ENCODE results near the gene ULBP1.
"Not testable (repeated sequence)": the region's sequence is repeated elsewhere in the genome, so short reads cannot be mapped to it uniquely, and the experiment has no call there.

The ULBP1 gene

DNA sequence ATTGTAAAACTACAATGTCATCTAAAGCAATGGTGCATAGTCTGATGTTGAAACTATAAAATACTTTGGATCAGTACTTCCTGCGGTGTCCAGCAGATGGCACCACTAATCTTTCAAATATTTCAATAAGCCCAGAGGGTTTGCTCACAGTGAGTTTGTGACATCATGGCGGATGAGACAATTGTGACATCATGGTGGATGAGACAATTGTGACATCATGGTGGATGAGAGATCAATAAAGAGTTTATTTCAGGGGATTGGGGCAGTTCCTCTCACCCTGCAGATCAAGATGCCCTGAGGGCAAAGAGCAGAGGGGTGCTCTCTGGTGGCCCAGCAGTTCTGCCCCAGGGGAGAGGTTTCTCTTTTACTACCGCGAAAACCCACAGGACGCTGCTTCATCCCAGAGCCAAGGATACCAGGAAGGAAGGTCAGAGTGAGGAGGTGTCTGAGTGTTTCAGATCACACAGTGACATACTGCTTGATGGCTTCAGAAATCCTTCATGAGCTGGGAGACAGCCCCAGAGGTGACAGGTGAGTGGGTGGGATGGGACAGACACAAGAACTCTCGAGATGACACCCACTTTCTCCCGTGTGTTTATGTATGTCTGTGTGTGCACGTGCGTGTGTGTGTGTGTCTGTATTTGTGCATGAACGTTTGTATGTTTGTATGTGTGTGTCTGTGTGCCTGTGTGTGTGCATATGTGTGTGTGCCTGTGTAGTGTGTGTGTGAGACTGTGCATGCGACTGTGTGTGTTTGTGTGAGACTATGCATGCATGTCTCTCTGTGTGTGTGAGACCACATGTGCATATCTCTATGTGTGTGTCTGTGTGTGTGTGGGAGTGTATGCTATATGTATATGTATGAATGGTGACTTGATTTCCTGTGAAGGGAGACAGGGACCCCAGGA is 29.2 kb upstream of the ULBP1 start:
- DNase-seq: peak; percentile 73

DNA sequence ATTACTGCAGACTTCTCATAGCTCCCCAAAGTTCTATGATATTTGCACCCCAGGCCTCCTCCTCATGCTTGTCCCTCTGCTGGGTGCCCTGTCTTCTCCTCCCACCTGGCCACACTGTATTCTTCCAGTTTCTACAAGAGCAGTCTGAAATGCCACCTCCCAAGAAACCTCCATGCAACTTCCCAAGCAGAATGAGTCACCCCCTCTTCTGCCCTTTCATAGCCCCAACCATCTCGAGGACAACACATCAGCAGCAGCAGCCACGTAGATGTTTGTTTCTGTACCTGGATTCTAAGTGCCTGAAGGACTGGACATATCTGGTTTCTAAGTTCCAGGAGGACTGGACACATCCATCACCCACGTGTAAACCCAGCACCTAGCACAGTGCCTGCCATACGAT is 28.5 kb upstream of the ULBP1 start:
- no peak for DNase-seq

DNA sequence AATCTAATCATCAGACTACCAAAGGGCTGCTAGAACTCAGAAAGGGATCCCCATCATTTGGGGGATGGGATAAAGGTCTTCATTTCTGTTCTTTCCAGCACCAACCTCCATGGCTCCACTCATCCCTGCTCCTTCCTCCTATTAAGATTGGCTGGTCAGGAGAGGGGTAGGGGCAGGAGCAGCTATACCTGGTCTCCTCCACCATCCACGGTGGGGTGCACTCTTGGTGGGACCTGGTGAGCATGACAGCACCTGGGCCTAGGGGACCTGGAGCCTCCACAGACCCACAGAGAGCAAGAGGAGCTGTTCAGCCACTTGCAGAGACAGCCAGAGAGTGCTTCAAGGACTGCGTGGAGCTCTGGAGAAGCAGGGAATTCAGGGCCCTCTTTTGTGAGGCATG is 28.1 kb upstream of the ULBP1 start:
- DNase-seq: no peak

DNA sequence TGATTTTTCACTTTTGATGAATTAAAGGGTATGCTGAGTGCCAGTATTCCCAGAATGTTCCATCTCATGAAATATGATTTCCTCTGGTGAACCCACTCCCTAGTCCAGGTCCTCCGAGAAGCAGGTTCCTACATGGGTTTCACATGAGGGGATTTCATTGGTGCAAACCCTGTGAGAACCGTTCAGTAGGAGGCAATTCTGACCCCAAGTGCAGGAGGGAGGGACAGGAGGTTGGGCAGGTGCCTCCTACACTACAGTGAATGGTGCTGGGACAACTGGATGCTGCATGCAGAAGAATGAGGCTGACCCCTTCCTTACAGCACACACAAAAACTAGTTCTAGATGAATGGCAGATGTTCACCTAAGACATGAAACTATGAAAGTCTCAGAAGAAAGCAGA is 27.0 kb upstream of the ULBP1 start:
- no peak for DNase-seq

DNA sequence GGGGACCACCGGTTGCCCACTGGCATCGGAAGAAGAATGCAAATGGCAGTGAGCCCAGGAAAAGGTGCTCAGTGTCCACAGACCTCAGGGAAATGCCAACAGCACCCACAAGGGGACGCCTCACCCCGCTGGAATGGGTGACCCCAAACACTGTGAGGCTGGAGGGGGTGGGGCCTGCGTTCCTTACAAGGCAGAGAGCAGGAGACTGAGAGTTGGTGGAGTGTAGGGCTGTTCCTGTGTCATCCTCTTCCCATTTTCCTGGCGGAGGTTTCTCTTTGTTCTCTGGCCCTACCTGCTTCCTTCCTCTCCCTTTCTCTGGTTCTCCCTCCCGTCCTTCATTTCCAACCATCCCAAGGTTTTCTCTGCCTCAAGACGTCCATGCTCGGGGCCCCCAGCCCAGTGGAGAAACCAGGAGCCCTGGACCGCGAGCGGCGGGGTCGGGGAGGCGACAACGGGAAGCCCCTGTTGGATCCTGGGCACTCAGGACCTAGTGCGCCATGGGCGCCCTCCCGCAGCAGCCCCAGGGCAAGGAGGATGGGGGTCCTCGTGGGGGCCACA is 25.7 kb upstream of the ULBP1 start:
- DNase-seq: not testable (repeated sequence)

DNA sequence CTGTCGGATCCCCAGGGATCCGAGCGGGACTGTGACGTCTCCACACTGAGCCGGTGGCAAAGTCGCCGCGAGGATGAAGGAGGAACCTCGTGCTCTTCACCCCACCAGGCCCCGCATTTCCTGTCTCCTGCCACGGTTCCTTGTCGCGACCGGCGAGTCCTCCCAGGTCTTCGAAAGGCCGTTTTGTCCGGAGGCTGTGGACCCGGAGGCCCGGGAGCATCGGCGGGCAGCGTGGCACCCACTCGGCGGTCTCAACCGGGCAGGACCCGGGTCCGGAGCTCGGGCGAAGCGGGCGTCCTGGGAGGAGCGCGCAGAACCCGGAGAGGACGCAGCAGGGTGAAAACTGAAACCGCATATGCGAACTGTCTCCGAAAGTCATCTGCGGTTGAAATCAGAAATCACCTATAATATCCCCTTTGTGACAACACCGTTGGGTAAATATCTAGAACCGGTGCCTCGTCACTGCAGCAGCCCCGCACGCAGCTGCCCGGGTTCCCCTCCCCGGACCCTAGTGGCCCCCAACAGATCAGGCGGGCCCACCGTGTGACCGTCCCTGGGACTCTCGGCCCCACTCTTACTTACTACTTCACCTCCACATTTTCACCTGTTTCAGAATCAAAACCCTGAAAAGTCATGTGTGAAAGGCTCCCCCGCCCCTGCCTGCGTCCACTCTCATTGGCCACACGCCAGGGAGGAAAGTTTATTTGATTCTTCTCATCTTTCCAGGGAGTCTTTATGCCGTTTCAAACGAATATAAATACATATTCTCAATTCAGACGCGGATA is 25.0 kb upstream of the ULBP1 start:
- DNase-seq: peak; percentile 55

DNA sequence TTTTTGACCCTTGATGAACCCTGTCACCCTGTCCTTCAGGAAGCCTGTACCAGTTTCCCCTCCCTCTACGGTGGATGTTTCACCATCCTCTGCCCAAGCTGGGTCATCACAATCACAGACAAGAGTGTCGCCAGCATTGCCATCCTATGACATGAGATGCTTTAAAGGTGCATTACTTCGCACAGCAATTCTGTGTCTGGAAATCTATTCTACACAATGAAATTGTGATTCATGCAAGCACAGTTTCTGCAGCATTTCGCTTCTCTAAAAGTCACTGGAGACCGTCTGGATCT is 24.4 kb upstream of the ULBP1 start:
- no peak for DNase-seq

DNA sequence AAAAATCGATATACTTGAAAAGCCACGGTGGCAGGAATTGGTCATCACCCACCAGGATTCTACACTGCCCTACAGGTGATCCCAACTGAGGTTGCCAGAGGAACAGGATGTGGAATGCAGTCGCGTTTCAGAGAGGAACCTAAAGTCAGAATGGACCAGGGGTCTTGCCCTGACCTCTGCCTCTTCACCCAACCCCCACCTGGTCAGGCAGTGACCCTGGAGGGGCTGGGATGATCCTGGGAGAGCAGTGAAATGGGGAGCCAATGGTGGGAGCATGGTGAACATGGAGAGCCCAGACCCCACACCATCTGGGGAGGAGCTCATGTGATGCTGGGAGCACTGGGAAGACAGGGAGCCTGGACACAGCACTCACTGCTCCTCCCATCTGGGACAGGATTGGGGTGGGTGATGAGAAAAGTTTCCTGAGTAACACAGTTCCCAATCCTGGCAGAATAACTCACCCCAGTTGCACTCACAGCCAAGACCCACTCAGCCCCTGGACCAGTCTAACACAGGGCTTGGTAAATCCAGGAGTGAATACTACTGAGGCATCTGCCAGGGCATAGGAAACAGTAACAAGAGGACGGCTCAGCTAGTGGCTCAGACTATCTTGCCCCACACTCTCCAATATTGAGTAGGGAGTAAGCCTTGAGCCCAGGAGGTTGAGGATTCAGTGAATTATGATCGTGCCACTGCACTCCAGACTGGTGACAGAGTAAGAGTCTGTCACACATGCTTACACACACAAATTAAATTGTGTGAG is 23.7 kb upstream of the ULBP1 start:
- no peak for DNase-seq

DNA sequence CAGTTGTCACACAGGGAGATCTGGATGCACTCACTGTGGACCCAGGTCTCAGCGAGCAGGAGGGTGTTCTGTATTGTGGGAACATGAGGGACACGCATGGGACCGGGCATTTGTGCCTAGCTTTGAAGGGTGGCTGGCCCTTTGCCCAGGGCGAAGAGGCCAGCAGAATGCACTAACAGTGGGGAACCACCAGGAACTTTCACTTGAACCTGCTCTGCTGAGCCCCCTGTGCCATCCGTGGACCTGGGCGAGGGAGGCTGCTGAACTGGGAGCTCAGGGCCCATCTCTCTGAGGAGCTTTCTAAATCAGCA is 23.1 kb upstream of the ULBP1 start:
- no peak for DNase-seq

DNA sequence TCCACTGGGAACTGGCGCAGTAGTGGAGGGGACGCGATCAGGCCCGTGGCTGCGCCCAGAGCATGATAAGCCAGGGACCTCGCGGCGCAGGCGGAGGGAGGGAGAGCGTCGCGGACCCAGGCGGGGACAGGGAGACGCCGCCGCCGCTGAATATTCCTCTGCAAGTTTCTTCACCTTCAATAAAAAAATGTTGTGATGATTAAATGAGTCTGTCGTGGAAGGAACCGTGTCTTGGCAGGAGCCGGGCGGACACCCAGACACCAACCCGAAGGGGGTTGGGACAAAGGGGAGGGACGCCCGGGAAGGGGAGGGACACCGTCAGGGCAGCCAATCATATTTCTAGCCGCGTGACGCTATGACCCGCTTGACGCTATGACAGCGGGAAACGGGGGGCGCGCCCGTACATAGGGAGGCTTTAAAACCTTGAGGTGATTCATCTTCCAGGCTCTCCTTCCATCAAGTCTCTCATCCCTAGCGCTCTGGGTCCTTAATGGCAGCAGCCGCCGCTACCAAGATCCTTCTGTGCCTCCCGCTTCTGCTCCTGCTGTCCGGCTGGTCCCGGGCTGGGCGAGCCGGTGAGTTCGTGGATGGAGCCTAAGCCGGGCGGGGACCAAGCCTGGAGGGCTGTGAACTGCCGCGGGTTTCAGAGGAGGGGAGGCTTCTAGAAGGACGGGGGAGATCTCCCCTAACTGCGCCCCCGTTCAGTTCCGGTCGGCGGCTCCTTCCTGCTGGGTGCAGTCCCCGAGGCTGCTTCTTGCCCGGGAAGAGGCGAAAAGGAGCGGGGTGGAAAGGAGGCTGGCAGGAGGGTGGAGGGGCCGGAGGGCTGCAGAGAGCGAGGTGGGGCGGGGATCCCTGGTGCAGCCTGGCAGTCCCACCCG is 21.9 kb upstream of the ULBP1 start, which contains the start of gene ULBP2:
TSS of gene ULBP2 (plus strand) at position 432 of the 878 bp plus-strand sequence. CDS start at position 491, 59 bp downstream.
- DNase-seq: peak; percentile 89

DNA sequence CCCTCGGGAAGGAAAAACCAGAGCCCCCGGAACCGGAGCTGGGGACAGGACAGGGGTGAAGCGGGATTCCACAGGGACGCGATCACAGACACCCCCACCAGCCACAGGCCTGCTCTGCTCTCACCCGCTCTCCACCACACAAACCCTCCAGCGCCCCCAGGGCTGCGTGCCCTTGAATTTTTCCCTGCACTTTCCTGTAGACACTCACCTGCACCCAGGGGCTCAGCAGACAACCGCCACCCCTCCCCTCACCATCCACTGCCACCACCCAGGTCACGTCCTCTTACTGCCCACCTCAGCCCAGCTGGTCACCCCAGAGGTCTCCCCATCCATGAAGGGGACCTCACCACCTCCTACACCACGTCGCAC is 21.3 kb upstream of the ULBP1 start:
- DNase-seq: no peak

DNA sequence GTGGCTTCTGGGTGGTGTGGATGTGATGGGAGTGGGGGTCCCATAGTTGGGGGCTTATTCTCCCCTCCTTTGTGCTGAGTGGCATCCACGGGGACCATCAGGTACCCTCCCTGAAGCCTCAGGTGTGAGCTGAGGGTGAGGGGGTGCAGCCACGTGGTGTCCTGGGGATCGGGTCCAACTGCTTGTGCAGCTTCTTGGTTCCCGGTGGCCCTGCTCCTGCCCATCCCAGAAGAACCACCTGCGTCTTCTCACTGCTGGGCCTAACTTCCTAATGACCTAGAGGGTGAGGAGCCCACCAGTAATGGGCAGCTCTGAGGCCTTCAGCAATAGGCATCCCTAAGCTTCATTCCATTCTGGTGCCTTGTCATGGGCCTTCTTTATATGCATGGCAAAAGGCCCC is 20.4 kb upstream of the ULBP1 start:
- not testable (repeated sequence) for DNase-seq

DNA sequence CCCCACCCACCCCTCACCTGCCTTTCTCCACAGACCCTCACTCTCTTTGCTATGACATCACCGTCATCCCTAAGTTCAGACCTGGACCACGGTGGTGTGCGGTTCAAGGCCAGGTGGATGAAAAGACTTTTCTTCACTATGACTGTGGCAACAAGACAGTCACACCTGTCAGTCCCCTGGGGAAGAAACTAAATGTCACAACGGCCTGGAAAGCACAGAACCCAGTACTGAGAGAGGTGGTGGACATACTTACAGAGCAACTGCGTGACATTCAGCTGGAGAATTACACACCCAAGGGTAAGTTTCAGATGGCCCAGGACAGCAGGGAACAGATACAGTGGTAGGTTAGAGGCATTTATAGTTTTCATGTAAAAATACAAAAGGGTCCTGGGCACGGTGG is 18.5 kb upstream of the ULBP1 start:
- not testable (repeated sequence) for DNase-seq

DNA sequence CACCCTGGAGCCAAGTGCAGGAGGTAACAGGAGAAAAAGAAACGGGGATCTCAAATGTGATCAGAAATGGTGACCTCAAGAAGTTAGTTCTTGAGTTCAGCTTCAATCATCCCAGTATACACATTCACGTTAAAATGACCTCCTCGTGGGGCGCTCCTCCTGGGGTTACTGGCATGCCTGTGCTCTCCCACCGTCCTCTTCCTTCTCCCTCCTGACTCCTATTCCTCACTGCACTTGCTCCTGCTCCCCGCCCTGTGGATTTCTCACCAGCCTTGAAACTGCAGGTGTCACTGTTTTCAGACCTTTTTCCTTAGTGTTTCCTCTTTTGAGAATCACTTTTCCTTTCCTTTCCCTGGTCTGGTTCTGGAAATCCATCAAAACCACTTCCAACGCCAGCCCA is 17.1 kb upstream of the ULBP1 start:
- not testable (repeated sequence) for DNase-seq

DNA sequence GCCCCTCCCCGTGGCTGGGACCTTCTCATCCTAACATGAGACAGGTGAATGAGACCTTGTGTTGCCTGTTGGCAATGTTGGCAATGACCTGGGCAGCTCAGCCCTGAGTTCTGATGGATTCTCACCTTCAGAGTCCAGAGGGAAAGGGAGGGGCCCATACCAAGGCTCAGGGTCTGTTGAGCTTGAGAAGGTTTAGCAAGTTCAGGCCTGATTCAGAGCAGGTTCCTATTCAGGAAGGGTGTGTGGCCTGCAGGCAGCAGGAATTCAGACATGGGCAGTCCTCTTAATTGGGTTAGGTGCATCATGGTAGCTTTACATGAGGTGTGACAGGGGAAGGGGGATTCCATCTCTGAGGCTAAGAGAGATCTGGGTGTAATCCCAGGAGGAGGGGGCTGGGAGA is 16.2 kb upstream of the ULBP1 start:
- DNase-seq: not testable (repeated sequence)

DNA sequence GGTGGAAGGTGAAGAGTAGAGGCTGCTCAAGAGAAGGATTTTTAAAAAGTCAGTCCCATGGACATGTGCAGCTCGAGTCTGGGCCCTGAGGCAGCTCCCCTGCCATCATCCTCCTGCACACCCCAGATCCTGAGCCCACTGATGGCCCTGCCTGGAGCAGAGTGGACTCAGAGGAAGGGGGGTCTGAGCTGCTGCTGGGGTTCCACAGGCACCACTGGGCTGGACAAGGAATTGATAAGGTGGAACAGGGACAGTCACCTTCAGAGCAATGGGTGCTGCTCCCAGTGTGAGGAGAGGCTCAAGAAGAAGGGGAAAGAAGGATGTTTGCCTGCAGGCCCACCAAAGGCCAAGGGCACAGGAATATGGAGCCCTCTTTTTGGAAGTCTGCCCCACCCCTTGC is 15.7 kb upstream of the ULBP1 start:
- DNase-seq: no peak

DNA sequence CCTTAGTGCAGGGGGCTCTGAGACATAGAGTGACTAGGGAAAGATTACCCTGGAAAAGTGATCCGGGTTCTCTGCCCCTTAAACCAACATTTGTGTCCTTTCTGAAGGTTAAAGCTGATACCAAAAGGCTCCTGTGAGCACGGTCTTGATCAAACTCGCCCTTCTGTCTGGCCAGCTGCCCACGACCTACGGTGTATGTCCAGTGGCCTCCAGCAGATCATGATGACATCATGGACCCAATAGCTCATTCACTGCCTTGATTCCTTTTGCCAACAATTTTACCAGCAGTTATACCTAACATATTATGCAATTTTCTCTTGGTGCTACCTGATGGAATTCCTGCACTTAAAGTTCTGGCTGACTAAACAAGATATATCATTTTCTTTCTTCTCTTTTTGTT is 15.1 kb upstream of the ULBP1 start:
- DNase-seq: no peak

DNA sequence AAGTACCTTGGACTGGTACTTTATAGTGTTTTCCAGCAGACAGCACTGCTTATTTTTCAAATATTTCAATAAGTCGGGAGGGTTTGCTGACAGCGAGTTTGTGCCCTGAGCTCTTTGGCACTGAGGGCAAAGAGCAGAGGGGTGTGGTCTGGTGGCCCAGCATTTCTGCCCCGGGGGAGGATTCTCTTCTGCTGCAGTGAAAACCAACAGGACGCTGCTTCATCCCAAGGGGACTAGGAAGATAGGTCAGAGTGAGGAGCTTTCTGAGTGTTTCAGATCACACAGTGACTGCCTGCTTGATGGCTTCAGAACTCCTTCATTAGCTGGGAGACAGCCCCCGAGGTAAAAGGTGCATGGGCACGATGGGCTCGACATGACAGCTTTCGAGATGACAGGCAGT is 13.3 kb upstream of the ULBP1 start:
- no peak for DNase-seq

DNA sequence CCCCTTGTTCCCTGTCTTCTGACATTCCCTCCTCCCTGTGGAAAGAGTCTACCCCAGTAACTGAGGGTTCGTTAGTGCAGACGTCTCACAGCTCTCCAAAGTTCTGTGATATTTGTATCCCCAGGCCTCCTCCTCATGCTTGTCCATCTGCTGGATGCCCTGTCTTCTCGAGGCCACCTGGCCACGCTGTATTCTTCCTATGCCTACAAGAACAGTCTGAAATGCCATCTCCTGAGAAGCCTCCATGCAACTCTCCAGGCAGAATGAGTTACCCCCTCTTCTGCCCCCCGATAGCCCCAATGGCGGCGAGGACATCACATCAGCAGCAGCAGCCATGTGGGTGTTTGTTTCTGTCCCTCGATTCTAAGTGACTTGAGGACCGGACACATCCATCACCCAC is 12.6 kb upstream of the ULBP1 start:
- DNase-seq: no peak

DNA sequence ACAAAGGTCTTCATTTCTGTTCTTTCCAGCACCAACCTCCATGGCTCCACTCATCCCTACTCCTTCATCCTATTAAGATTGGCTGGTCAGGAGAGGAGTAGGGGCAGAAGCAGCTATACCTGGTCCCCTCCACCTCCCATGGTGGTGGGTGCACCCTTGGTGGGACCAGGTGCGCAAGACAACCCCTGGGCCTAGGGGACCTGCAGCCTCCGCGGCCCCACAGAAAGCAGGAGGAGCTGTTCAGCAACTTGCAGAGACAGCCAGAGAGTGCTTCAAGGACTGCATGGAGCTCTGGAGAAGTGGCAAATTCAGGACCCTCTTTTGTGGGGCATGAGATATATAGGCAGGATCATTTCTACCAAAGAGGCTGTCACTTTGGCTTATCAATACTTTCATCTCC is 12.1 kb upstream of the ULBP1 start:
- no peak for DNase-seq

DNA sequence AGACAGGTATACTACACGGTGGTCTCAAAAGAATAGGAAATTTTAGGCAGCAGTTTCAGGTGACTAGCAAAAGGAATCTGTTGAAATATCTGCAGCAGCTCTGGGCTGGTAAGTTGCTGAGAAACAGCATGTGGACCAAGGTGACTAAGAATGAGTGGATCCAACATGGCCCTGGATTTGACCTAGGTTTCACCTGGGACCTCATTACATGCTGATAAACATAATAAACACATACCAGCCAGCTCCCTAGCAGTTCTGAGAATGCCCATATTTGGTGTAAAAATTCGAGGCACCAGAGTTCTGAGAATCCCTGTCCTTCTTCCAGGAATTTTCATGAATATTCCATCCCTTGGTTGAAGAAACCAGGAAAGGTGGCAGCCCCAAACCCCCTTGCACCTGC is 10.4 kb upstream of the ULBP1 start:
- not testable (repeated sequence) for DNase-seq

DNA sequence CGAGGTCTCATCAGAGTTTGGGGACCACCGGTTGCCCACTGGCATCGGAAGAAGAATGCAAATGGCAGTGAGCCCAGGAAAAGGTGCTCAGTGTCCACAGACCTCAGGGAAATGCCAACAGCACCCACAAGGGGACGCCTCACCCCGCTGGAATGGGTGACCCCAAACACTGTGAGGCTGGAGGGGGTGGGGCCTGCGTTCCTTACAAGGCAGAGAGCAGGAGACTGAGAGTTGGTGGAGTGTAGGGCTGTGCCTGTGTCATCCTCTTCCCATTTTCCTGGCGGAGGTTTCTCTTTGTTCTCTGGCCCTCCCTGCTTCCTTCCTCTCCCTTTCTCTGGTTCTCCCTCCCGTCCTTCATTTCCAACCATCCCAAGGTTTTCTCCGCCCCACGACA is 9.8 kb upstream of the ULBP1 start:
- not testable (repeated sequence) for DNase-seq
